ENCODE data around the gene PDLIM7.
A peak's percentile ranks its signal among the peaks of the same experiment; 100 is the strongest.
"Not testable (repeated sequence)": the region's sequence is repeated elsewhere in the genome, so short reads cannot be mapped to it uniquely, and the experiment has no call there.

PDLIM7 gene

DNA sequence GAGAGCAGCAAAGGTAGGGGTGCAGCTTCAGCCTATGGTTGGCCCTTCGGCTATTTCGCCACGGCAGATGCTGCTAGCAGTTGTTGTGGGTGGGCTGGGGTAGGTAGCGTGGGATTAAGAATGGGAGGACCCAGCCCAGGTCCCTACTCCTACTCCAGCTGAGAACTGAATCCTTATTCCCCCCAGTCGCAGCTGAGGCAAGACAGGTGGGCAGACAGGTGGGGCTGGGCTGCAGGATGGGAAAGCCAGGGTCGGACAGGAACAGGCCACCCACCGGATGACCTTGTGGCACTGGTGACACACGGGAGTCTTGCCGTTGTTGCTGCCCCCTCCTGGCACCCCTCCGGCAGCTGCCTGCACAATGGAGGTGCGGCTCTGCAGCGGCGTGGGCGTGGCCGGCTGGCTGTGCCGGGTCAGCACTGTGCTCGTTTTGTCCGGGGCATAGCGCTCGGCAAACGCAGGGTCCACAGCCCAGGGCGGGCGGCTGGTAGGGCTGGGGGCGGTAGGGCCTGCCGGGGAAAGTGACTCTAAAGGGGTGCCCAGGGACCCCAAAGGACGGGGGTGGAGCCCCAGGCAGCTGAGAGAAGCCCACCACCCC is 8.2 kb downstream of the PDLIM7 start:
- no peak for DNase-seq

DNA sequence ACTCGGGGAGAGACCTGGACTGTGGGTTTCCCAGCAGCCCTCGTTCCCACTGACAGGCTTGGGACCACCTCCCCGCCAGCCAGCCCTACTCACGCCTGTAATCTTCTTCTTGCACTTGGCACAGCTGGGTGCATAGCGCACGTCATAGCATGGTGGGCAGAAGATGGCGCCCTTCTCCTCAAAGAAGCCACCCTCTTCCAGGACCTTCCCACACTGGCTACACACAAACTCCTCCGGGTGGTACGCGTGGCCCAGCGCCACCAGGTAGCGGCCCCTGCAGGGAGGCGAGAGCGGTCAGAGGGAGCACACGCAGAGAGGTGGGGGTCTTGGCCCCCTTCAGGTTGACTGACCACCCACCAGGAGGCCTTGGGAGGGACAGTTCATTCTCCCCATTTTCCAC is 9.4 kb downstream of the PDLIM7 start:
- DNase-seq: no peak

DNA sequence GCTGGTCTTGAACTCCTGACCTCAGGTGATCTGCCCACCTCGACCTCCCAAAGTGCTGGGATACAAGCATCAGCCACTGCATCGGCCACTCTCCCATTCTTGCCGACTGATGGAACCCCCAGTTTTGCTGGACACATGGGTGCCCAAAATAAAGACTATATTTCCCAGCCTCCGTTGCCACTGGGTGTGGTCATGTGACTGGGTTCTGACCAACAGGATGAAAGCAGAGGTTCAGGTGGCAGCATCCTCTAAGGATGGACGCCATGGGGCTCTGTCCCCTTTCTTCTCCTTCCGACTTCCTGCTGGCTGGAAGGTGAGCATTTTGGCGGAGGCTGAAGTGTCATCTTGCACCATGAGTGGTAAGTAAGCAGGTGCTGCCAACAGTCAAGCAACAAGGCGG is 10.3 kb downstream of the PDLIM7 start:
- no peak for DNase-seq

DNA sequence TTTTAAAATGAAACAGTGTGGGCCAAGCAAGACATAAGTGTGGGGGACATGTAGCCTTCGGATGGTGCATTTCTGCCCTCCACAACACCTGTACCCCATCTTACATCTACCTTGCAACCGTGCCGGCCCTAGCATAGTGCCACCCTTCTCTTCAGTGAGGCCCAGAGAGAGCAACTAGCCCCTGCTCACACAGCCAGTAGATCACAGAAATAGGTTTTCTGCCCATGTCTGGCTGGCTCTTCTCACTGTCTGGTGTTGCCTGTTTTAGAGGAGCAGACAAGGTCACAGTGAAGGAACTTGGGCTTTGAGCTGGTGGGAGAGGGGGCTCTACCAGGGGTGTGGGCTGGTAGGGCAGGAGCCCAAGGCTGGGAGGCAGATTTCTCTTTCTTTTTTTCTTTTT is 11.1 kb downstream of the PDLIM7 start:
- DNase-seq: no peak

DNA sequence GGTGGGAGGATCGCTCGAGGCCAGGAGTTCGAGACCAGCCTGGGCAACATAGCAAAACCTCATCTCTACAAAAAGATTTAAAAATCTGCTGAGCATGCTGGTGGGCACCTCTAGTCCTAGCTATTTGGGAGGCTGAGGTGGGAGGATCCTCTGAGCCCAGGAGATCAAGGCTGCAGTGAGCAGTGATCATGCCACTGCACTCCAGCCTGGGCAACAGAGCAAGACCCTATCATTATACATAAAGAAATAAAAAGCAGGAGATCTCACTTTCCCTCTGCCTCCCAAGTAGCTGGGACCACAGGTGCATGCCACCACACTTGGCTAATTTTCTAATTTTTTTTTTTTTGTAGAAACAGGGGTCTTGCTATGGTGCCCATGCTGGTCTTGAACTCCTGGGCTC is 11.7 kb downstream of the PDLIM7 start:
- not testable (repeated sequence) for DNase-seq

DNA sequence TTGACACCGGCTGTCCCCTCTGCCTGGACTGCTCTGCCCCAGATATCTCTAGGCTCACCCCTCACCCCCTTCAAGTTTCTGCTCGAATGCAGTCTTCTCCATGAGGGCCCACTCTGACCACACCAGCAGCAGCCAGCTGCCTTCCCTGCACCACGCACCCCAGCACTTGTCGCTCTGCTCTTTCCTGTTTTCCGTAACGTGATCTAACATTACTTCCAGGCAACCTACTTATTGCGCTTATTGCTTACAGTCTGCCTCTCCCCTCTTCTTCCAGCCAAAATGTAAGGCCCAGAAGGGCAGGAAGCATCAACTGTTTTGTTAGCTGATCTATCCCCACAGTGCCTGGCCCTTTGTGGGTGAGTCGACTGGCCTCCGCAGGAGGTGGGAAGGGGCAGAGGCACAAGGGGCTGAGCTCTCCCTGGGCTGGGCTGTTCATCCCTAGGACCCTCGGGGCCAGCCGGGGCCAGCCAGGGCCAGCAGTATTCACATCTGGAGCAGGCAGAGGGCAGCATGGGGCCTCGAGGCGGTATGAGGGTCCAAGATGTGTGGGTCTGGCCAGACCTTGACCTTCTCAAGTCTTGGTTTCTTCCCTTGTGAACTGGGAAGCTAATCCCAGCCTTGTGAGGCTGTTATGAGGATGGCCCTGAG is 12.4 kb downstream of the PDLIM7 start:
- no peak for DNase-seq

DNA sequence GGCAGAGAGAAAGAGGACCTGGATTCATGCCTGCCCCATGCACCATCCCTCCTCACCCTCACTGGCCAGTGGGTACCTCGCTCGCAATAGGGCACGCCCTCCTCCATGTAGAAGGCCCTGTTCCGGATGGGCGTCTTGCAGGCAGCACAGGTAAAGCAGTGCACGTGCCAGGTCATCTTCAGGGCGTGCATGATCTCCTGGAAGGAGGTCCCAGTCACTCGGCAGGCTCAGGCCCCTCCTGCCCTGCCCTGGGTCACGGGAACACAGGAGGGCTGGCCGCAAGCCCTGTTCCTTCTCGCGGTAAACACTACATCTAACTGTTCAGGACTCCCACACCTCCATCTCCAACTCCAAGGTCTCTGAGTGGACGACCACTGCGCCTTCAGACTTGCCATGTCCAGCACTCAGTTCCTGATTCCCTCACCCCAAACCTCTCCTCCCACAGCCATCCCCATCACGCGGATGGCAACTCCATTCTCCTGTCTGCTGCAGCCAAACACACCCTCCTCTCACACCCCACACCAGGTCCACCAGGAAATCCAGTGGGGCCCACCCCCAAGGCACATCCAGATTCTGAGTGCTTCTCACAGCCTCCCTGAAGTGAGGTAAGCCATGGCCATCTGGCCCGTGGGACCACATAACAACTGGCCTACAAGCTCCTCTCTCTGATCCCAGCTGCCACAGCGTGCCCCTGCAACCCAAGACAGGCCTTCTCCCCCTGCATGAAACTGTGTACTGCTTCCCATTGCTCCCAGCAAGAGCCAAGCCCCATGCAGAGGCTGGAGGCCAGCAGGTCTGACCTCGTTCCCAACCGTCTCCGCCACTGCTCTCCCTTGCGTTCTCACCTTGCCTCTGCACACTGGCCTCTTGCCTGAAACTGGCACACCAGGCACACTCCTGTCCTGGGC is 13.2 kb downstream of the PDLIM7 start:
- no peak for DNase-seq

DNA sequence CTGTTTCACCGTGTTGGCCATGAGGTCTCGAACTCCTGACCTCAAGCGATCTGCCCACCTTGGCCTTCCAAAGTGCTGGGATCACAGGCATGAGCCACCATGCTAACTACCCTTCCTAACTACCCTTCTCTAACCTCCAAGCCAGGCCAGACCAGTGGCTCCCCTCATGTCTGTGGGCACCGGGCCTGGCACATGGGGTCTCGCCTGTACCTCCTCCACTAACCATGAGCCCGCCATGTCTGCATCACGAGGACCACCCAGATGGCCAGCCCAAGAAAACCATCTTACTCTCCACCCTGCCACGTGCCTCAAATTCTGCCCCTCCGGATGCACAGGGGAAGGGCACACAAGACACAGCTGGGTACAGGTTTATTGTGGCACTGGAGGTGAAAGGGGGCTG is 14.4 kb downstream of the PDLIM7 start:
- no peak for DNase-seq

DNA sequence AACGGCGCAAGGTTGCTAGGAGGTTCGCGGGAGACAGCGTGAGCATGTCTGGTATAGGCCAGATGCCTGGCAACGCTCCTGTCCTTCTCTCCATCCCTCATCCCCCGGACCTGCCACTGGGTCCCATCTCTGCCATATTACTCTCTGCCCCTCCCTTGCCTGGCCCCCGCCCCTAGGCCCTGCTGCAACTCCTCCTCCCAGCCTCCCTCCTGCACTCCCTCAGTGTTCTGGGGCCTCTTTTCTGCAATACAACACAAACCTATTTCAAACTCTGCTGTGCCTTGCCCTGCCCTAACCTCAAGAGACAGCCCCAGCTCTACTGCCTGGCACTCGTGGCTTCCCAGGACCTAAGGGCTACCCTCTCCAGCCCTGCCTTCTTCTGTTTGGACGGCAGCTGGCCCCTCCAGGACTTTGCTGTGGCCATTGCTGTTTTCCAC is 15.0 kb downstream of the PDLIM7 start:
- no peak for DNase-seq

DNA sequence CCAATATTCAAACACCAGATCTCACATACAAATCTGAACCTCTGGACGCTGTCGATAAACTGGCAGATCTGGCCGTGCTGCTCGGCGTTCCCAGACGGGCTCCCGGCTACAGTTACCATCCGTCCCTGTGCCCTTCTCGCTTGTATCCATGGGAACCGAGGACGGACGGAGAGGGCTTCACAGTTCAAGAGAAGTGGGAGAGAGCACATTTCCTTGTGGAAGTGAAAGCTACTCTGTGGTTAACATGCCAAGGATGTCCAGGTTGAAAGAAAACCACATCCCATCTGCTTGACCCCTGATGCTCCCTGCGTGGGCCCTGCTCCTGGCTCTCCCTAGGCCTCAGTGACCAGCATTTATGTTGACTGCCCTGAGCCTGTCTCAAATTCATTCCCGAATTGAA is 17.6 kb downstream of the PDLIM7 start:
- peak; percentile 51 for DNase-seq

DNA sequence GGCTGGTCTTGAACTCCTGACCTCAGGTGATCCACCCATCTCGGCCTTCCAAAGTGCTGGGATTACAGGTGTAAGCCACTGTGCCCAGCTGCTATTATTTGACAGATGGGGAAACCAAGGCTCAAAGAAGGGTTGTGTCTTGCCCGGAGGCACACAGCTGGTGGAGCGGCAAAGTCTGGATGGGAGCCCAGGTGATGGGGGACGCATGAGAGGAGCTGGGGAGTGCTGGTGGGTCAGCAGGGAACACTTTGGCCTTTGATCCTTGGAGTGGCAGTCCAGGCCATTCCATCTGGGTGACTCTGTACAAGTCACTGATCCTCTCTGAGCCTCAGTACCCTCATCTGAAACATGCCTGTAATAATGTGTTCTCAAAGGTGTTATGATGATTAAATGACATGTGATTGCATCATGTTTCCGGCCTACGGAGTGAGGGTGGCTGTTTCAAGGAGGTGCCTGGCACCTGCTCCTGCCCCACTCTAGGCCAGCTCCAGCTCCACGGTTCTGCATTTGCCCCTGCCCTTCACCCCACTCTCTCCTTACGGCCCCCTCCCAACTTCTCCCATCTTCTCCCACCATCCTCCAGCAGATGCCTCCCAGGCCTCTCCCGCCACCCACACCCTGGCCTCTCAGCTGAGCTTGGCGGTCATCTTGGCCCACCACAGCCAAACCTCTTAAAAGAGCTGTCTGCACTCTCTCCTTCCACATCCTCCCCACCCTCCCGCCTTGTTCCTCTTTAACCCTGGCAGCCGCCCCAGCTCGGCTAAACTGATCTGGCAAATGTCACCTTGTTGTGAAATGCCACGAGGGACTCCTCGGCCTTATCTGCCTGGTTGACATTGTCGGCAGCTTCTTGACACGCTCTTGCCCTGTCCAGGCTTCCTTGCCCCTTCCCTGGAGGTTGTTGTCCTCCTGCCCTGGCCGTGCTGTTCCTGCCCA is 18.4 kb downstream of the PDLIM7 start:
- DNase-seq: peak; percentile 60

DNA sequence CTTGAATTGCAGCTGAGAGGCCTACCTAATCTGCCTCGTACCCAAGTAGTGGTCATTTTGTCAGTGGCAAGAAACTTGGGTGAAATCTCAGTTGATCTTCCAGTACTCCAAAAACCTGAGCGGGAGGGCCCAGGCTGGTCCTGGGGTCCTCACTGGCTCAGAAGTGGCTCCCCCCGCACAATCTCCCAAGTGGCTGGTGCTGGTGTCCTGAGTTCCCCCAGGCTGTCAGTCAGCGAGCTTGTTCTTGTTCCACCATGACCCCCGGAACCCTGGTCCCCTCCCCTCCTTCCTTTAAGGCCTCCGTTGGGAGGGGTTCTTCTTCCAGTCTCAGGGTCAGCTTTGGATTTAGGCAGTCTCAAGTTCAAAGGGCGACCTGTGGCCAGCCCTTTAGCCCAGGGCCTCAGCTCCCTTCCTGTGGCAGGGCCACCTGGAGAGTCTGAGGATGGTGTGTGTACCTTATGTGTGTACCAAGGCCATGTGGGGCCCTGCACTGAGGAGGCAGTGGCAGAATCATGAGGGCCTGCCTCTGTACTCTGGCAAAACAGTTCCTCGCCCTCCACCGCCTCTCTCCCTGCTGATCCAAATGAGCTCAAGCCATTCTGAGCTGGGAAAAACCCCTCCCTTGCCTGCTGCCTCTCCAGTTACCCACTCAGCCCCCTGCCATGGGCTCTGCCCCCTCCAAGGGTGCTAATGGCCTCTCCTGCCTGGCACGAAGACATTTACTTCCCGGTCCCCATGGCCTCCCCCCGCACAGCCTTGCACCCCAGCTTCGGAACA is 19.5 kb downstream of the PDLIM7 start:
- DNase-seq: peak; percentile 46

DNA sequence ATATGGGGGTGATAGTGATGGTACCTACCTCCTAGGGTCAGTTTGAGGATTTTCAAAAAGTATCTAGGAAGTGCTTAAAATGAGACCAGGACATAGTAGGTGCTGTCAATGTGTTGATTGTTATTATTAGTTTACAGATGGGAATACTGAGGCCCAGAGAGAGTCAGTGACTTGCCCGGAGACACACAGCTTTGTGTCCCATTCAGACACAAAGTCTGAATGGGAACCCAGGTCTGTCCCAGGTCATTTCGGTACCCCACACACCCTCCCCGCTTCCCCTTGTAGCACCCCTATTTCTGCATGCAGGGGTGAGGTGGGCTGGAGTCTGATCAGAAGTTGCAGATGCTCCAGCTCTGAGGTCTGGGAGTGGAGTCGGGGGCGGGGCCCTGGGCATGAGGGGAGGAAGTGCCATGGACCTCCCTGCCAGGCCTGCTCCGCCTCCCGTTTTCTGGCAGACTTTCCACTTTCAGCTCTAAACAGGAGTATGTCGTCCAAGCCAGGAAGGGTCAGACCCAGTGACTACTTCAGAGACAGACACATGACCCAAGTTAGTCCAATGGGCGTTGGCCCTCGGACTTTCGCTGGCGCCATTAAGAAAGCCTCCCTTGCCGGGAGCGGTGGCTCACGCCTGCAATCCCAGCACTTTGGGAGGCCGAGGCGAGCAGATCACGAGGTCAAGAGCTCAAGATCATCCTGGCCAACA is 20.7 kb downstream of the PDLIM7 start:
- peak; percentile 77 for DNase-seq

DNA sequence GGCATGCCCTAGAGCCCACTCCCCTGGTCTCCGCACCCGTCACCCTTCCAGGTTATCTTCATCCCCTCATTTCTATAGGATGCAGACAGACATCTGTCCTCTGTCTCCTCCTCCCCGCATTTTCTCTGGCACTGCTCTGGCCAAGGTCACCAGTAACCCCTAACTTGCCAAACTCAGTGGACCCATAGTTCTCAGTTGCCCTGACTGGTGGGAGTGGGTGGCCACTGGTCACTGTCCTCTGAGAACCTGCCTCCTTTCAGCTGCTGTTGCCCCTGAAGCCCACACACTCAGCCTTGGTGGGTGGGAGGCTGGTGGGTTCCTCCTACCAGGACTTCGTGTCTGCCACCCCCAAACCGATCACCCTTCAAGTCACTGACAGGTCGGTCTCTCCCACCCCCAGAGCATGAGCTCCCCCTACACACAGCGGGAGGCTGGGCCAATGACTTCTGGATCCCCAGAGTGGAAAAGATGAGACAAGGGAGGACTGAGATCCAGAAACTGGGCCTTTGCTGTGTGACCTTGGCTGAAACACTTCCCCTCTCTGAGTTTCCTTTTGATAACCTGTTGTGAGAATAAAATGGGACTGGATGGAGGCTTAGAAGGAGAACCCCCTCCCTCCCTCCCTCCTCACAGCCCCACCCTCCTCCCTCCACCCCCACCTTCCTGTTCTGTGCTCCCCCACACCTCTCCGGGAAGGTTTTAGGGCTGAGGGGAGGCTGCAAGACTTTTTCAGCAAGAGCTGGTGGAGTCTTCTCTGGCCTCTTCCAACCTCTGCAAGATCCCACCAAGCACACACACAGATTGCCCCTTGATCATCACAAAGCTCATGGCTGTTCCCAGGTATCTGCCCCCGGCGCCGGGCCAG is 21.6 kb downstream of the PDLIM7 start:
- no peak for DNase-seq

DNA sequence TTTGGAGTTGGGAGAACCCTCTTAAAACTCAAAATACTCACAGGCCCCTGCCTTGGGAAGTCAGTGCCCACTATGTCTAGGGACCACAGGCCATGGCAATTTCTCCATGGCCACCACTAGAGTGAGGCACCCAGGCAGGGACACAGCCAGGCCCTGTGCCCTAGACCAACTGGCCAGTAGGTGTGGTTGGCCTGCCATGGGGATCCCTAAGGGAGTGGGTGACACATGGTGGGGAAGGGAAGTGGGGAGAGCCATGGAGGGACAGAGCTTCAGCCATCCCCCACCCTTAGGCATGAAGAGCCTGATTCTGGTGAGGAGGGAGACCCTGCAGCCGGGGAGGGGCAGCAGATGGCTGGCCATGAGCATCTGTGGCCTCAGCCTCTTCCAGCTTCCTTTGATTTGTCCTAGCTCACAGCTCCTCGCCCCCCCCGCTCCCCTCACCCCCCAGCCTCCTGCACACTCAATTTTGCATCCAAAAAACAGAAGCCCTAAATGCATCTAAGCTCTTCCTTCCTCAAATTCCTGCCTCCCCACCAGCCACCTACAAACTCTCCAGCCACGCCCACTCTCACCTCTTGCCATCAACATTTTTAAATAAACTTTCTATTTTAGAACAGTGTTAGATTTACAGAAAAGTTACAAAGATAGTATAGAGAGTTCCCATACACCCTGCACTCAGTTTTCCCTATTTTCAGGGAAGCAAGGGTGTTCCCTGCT is 22.4 kb downstream of the PDLIM7 start:
- peak; percentile 42 for DNase-seq

DNA sequence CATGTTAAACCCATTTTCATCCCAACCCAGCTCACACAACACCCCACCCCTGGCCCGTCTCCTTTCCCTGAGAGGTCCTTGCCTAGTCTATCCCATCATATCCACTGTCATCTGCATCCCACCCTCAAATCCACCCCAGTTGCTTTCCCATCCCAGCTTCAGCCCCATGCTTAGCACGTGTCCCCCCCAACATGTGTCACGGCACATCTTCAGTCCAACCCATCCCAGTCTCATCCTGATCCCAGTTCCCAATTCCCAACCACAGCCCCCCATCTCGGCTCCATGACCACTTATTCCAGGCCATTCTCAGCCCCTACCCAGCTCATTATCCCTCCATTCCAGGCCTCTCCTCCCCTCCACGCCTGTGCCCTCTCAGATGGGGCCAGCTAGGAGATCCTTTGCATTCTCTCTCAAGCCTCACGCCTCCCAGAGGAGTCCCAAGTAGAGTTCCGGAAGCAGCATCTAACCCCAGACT is 23.4 kb downstream of the PDLIM7 start:
- DNase-seq: peak; percentile 44

DNA sequence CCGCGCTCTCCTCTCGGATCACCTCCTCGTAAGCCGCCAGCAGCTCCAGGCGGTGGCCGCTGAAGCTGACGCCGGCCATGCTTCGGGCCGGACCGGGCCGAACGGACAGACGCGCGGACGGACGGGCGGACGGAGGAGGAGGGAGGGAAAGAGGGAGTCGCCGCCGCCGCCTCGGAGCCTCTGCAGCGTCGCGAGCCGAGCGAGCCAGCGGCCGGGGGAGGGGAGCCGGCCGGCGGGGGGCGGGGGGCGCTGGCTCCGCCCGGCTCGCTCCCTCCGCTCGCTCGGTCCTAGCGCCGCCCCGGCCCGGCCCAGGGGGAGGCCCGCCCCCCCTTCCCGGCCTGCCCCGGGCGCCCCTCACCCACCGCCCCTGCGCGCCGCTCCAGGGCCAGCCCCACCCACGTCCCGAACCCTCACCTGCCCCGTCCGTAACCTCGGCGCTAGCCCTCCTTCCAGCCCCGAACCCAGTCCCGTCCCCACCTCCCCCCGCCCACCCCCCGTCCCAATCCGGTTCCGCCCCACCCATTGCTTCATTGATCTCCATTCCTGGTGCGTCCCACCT is 23.9 kb downstream of the PDLIM7 start, which contains the start of gene DBN1:
TSS of gene DBN1 (minus strand) at position 192 of the 559 bp plus-strand sequence. CDS start at position 79, 113 bp downstream.
- DNase-seq: peak; percentile 68

DNA sequence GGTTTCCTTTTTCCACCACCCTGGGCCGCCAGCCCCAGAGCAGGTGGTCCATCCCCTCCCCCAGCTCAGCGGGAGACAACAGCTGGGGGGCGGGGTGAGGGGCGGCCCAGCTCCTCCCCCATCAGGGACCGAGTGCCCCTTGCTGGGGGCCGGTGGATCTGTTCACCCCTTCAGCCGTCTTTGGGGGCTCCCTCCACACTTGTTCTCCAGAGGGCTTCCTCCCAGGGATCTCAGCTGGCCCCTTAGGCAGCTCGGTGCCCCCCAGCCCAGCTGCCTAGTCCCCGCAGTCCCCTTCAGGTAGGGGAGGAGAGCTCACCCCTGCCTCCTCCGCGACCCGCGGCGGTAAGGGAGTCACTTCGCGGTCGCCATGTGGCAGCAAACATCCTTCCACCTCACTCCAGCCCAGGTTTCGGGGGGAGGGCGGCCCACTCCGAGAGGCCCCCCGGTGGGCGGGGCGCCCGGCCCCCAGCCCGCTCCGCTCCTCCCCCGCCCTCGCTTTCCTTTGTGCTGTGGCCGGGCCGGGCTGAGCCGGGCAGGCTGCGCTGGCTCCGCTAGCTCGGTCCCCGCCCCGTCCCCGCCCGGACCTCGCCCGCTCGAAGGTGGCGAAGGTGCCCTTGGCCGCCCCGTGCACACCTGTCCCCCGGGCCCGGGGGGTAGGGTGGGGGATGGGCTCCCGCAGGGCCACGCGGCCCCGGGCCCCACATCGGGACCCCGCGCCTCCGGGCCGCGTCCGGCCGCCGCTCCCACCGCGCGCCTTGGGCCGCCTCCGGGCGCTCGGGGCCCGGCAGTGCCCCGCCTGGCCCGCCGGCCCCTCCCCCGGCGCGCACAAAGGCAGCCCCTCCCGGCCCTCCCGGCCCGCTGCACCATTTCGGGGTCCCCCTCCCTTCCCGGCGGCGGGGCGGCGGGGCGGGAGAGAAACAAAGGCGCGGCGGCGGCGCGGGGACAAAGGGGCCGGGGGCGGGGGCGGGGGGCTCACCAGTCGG is 24.7 kb downstream of the PDLIM7 start:
- peak; percentile 55 for DNase-seq

Measured in fibroblast of upper back skin (primary cell).